HUES64 (cell line): ENCODE results near the gene HOMER1.

ENCODE experiments used
- H3K27ac ChIP-seq: 2 replicates; pipeline ENCODE4 v1.7.0; 2013; ENCODE audit warnings: low read depth, low read length, inconsistent platforms
- H3K27me3 ChIP-seq: 2 replicates; pipeline ENCODE4 v1.6.1; 2013; ENCODE audit warnings: mild to moderate bottlenecking, low read length; ENCODE audit not compliant: insufficient read depth
- H3K36me3 ChIP-seq: 2 replicates; pipeline ENCODE4 v1.6.1; 2013; ENCODE audit warnings: mild to moderate bottlenecking, low read length; ENCODE audit not compliant: insufficient read depth
- H3K4me1 ChIP-seq: 2 replicates; pipeline ENCODE4 v1.6.1; 2013; ENCODE audit warnings: mild to moderate bottlenecking, low read length, moderate library complexity; ENCODE audit not compliant: insufficient read depth
- H3K4me3 ChIP-seq: 2 replicates; pipeline ENCODE4 v1.5.1; 2013; ENCODE audit warnings: mild to moderate bottlenecking, low read length, moderate library complexity
- H3K9ac ChIP-seq: 2 replicates; pipeline ENCODE4 v1.6.1; 2013; ENCODE audit warnings: mild to moderate bottlenecking, low read depth, low read length
- H3K9me3 ChIP-seq: 2 replicates; pipeline ENCODE4 v1.6.1; 2013; ENCODE audit warnings: low read depth, low read length; ENCODE audit not compliant: insufficient read depth
- WGBS: fragments of 150-250, 120-280 bp; methylation state at CpG from one replicate; pipeline ENCODE4 v1.1.7; 2013; ENCODE audit warnings: missing lambda C conversion rate; 5-methylcytosine and 5-hydroxymethylcytosine counted together

Gene HOMER1

GRCh38 chr5:79507251-79508205, 6.4 kb downstream of the HOMER1 start:
- Histone ChIP-seq H3K9me3 (no peaks in the 10 kb centered on the region), H3K27me3 (no peaks in the 10 kb centered on the region), H3K4me1 (peaks cover 52% of the 10 kb centered on the region), H3K4me3 (no peak overlapping the region), H3K27ac (no peak overlapping the region), H3K9ac (no peak overlapping the region), H3K36me3 (no peaks in the 10 kb centered on the region)
- WGBS: 93% methylated on average over 4 of the region's 6 CpGs

- Histone ChIP-seq H3K27me3 (no peaks in the 10 kb centered on the region), H3K9ac (no peak overlapping the region), H3K27ac (no peak overlapping the region), H3K36me3 (no peaks in the 10 kb centered on the region), H3K4me1 (peaks cover 41% of the 10 kb centered on the region), H3K9me3 (no peaks in the 10 kb centered on the region), H3K4me3 (no peak overlapping the region)
- WGBS: 100% methylated on average over 1 of the region's 1 CpG
Measured at GRCh38 chr5:79505138-79505537, 8.8 kb downstream of the HOMER1 start.

- Histone ChIP-seq H3K4me1 (peaks cover 29% of the 10 kb centered on the region), H3K36me3 (no peaks in the 10 kb centered on the region), H3K27ac (no peak overlapping the region), H3K27me3 (no peaks in the 10 kb centered on the region), H3K4me3 (no peak overlapping the region), H3K9me3 (no peaks in the 10 kb centered on the region), H3K9ac (no peak overlapping the region)
- WGBS: 52% methylated on average over 2 of the region's 3 CpGs
Measured at GRCh38 chr5:79503794-79504495, 10.0 kb downstream of the HOMER1 start.

GRCh38 chr5:79499640-79500273, 14.2 kb downstream of the HOMER1 start:
- 97% methylated on average over 4 of the region's 4 CpGs for WGBS
- Histone ChIP-seq H3K27me3 (no peaks in the 10 kb centered on the region), H3K9me3 (no peaks in the 10 kb centered on the region), H3K9ac (no peak overlapping the region), H3K27ac (no peak overlapping the region), H3K4me1 (peaks cover 28% of the 10 kb centered on the region), H3K4me3 (no peak overlapping the region), H3K36me3 (no peaks in the 10 kb centered on the region)

DNA sequence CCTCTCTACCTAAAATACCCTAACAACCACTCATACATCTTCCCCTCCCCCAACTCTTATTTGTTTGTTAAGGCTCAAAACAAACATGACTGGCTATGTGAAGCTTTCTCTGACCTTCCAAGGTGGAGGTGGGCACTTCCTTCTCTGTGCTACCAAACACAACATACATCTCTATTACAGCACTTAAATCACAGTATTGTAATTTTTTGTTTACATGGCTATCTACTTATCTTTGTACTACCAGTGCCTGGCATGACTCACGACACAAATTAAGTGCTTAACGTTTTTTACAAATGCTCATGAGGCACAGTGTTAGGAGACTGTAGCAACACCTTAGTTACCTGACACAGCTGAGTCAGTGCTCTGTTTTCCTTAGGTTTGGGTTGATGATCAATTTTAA, 18.6 kb downstream of the HOMER1 start:
- H3K9me3 ChIP-seq: no peaks in the 10 kb centered on the region
- no peak overlapping the region for H3K4me3 ChIP-seq
- H3K36me3 ChIP-seq: no peaks in the 10 kb centered on the region
- no peaks in the 10 kb centered on the region for H3K27me3 ChIP-seq
- WGBS: 35% methylated on average over 2 of the region's 2 CpGs
- H3K4me1 ChIP-seq: peaks cover 25% of the 10 kb centered on the region
- no peak overlapping the region for H3K9ac ChIP-seq
- H3K27ac ChIP-seq: no peak overlapping the region

GRCh38 chr5:79493596-79494345, 20.2 kb downstream of the HOMER1 start:
- Histone ChIP-seq H3K4me3 (no peak overlapping the region), H3K9ac (no peak overlapping the region), H3K9me3 (no peaks in the 10 kb centered on the region), H3K4me1 (peaks cover 25% of the 10 kb centered on the region), H3K36me3 (no peaks in the 10 kb centered on the region), H3K27me3 (no peaks in the 10 kb centered on the region), H3K27ac (no peak overlapping the region)
- WGBS: 94% methylated on average over 3 of the region's 3 CpGs

- H3K4me3 ChIP-seq: no peak overlapping the region
- no peaks in the 10 kb centered on the region for H3K36me3 ChIP-seq
- peaks cover 25% of the 10 kb centered on the region for H3K4me1 ChIP-seq
Measured at GRCh38 chr5:79491690-79492317, 22.1 kb downstream of the HOMER1 start.

GRCh38 chr5:79490323-79490936, 23.5 kb downstream of the HOMER1 start:
- Histone ChIP-seq H3K9me3 (no peaks in the 10 kb centered on the region), H3K4me3 (no peak overlapping the region), H3K27ac (no peak overlapping the region)

More at GRCh38 chr5:79491690-79492317, 22.1 kb downstream of the HOMER1 start:
- Histone ChIP-seq H3K9me3 (no peaks in the 10 kb centered on the region), H3K9ac (no peak overlapping the region), H3K27me3 (no peaks in the 10 kb centered on the region), H3K27ac (no peak overlapping the region)

GRCh38 chr5:79489773-79490172, 24.2 kb downstream of the HOMER1 start:
- Histone ChIP-seq H3K9me3 (no peaks in the 10 kb centered on the region), H3K4me1 (peaks cover 9% of the 10 kb centered on the region; the same call in 1 of the 2 replicates), H3K27me3 (no peaks in the 10 kb centered on the region), H3K27ac (no peak overlapping the region), H3K36me3 (no peaks in the 10 kb centered on the region), H3K4me3 (no peak overlapping the region), H3K9ac (no peak overlapping the region)
- WGBS: 100% methylated on average over 1 of the region's 1 CpG

More at GRCh38 chr5:79490323-79490936, 23.5 kb downstream of the HOMER1 start:
- Histone ChIP-seq H3K36me3 (no peaks in the 10 kb centered on the region), H3K27me3 (no peaks in the 10 kb centered on the region), H3K4me1 (peaks cover 14% of the 10 kb centered on the region), H3K9ac (no peak overlapping the region)

DNA sequence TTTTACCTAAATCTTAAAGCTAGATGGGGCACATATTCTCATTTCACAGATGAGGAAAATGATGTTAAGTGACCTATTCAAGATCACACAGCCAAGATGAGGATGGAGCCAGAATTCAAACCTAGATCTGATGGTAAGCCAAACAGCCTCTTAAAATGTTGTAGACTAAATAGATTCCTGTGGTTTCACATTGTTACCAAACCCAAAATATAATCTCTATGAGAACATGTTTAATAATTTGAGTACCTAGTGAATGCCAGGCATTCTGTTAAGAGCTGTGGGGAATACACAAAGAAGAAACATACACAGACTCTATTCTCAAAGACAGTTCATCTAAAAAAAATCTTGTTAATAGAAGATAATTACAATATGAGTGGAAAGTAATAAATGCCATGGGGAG, 25.2 kb downstream of the HOMER1 start:
- Histone ChIP-seq H3K27ac (no peak overlapping the region), H3K9ac (no peak overlapping the region), H3K36me3 (no peaks in the 10 kb centered on the region), H3K4me3 (no peak overlapping the region), H3K27me3 (no peaks in the 10 kb centered on the region), H3K4me1 (peaks cover 4% of the 10 kb centered on the region; the same call in 1 of the 2 replicates), H3K9me3 (no peaks in the 10 kb centered on the region)
